ENCODE results near the gene KLRG1. TPM values are rescaled to one million over a fixed set of nuclear protein-coding genes. Genes with fewer than 3 reads are reported as not detected.

KLRG1 gene
- total RNA-seq, result 1 to 10 TPM; 2.5 to 5.5 TPM

GRCh38 chr12:8989413-8989812 lies at the start of gene KLRG1:
Gene KLRG1, plus strand, starts transcription at chr12:8989546. Its CDS starts 90 bp downstream, at chr12:8989636.
- peak within 1 kb of the TSS; percentile 52 for H3K27ac Mint-ChIP-seq
- DNase-seq, result peak in 1 of 2 donors; percentile 6
- H3K4me3 Mint-ChIP-seq, result peak within 1 kb of the TSS in 1 of 2 donors; percentile 49
- H3K9me3 Mint-ChIP-seq, result no peaks in the 10 kb centered on the region
- peaks cover 5% of the 10 kb centered on the region for H3K27me3 Mint-ChIP-seq (ENCODE audit: low read depth)
- ATAC-seq (replicated peaks in 1 of 2), result peak; percentile 79 to 84
- H3K4me1 Mint-ChIP-seq (ENCODE audit: low read depth), result peaks cover 47% of the 10 kb centered on the region
- H3K36me3 Mint-ChIP-seq (ENCODE audit: insufficient read depth in 2 of 2), result peaks cover 0 to 2% of the 10 kb centered on the region in 2 donors

- Mint-ChIP-seq H3K4me1 (ENCODE audit: low read depth) (peaks cover 10% of the 10 kb centered on the region), H3K4me3 (no peak overlapping the region), H3K27ac (peak overlapping the region; percentile 6), H3K27me3 (ENCODE audit: low read depth) (no peaks in the 10 kb centered on the region), H3K9me3 (no peaks in the 10 kb centered on the region), H3K36me3 (ENCODE audit: insufficient read depth in 2 of 2) (peaks cover 6 to 16% of the 10 kb centered on the region in 2 donors)
- DNase-seq (no peak), ATAC-seq (replicated peaks in 1 of 2) (no peak)
Measured at GRCh38 chr12:8941691-8942478, 47.5 kb upstream of the KLRG1 start.

- Mint-ChIP-seq H3K27me3 (ENCODE audit: low read depth) (no peaks in the 10 kb centered on the region), H3K4me3 (no peak overlapping the region), H3K36me3 (ENCODE audit: insufficient read depth in 2 of 2) (peaks cover 6 to 16% of the 10 kb centered on the region in 2 donors), H3K9me3 (no peaks in the 10 kb centered on the region), H3K4me1 (ENCODE audit: low read depth) (peaks cover 28% of the 10 kb centered on the region), H3K27ac (peak overlapping the region; percentile 71)
- DNase-seq, result no peak
- ATAC-seq (replicated peaks in 1 of 2), result no peak
Measured at GRCh38 chr12:8943565-8944186, 45.7 kb upstream of the KLRG1 start.

- ATAC-seq (replicated peaks in 1 of 2) (no peak), DNase-seq (no peak)
- peak overlapping the region; percentile 84 to 97 for H3K4me3 Mint-ChIP-seq
- H3K9me3 Mint-ChIP-seq, result no peaks in the 10 kb centered on the region
- peak overlapping the region; percentile 91 for H3K27ac Mint-ChIP-seq
- no peaks in the 10 kb centered on the region for H3K27me3 Mint-ChIP-seq (ENCODE audit: low read depth)
- peaks cover 9 to 15% of the 10 kb centered on the region in 2 donors for H3K36me3 Mint-ChIP-seq (ENCODE audit: insufficient read depth in 2 of 2)
- H3K4me1 Mint-ChIP-seq (ENCODE audit: low read depth), result peaks cover 45% of the 10 kb centered on the region
Measured at GRCh38 chr12:8946733-8947132, 42.6 kb upstream of the KLRG1 start.

GRCh38 chr12:8947737-8948136 lies 41.6 kb upstream of the KLRG1 start:
- no peak for ATAC-seq (replicated peaks in 1 of 2)
- DNase-seq, result no peak
- Mint-ChIP-seq H3K9me3 (no peaks in the 10 kb centered on the region), H3K4me3 (peak overlapping the region; percentile 84 to 97), H3K27ac (peak overlapping the region; percentile 91), H3K4me1 (ENCODE audit: low read depth) (peaks cover 55% of the 10 kb centered on the region), H3K27me3 (ENCODE audit: low read depth) (no peaks in the 10 kb centered on the region), H3K36me3 (ENCODE audit: insufficient read depth in 2 of 2) (peaks cover 9 to 15% of the 10 kb centered on the region in 2 donors)

GRCh38 chr12:8948701-8949341 lies 40.5 kb upstream of the KLRG1 start:
- Mint-ChIP-seq H3K4me1 (ENCODE audit: low read depth) (peaks cover 65% of the 10 kb centered on the region), H3K27me3 (ENCODE audit: low read depth) (no peaks in the 10 kb centered on the region), H3K27ac (peak overlapping the region; percentile 91), H3K36me3 (ENCODE audit: insufficient read depth in 2 of 2) (peaks cover 11 to 21% of the 10 kb centered on the region in 2 donors), H3K4me3 (peak overlapping the region; percentile 84 to 97), H3K9me3 (peaks cover 4% of the 10 kb centered on the region in 2 donors)
- DNase-seq (no peak), ATAC-seq (replicated peaks in 1 of 2) (no peak)

DNA sequence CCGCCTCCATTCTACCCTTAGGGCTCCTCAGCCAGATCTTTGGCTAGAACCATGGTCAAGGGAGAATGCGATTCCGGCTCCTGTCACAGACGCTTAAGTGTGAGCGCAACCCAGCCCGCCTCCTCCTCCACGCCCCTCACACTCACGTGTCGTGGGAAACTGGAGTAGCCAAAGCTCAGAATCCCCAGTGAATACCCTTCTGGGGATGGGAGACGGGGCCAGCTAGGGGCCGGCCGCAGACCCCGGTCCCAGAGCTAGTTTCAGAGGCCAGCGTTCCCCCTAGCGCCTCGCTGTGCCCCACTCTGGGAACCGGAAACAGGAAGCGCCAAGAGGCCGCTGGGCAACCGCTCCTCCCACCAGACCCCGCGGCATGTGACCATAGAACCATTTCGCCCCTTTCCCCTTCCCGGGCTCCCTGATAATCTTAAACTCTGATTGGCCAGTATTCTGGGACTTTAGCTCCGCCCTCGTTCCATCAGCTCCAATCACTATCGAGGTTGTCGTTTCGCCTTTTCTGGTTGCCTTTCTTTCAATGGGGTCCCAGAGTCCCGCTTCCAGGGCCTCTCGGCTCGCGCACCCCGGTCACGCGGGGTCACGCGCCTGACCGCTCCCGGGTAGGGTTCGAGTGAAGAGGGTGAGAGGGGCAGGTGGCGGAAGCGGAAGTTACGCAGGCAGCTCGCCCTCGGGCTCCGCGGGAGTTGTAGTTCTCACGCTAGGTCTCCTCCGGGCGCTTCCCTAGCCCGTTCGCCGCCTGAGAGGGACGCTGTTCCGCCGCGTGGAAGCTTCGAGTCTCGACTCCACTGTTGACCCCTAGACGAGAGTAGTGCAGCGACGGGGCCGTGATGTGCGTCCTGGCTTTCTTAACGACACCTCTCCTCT lies 39.8 kb upstream of the KLRG1 start, which contains the start of gene M6PR:
M6PR (minus strand) TSS at position 304 of the 879 bp plus-strand sequence. CDS start 3,241 bp downstream, outside the sequence.
- Mint-ChIP-seq H3K27me3 (ENCODE audit: low read depth) (no peaks in the 10 kb centered on the region), H3K4me1 (ENCODE audit: low read depth) (peaks cover 73% of the 10 kb centered on the region), H3K4me3 (peak within 1 kb of the TSS; percentile 84 to 97), H3K36me3 (ENCODE audit: insufficient read depth in 2 of 2) (peaks cover 11 to 22% of the 10 kb centered on the region in 2 donors), H3K27ac (peak within 1 kb of the TSS; percentile 91), H3K9me3 (peaks cover 4% of the 10 kb centered on the region in 2 donors)
- ATAC-seq (replicated peaks in 1 of 2) (peak; percentile 89 to 91), DNase-seq (peak; percentile 92 to 93)

DNA sequence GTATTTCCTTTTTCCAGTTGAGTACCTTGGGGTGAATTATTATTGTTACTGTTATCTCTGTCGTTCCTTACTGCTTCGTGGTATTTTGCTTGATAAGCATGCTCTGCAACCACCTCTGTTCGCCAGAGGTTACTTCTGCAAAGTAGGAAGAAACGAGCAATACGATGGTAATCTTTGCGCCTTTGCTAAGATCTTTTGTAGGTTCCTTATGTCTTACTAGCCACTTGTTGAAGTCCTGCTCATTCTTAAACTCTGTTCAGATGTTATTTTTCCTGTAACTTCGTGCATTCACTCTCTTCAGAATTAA lies 39.2 kb upstream of the KLRG1 start:
- DNase-seq (no peak), ATAC-seq (replicated peaks in 1 of 2) (peak; percentile 27 to 38)
- Mint-ChIP-seq H3K36me3 (ENCODE audit: insufficient read depth in 2 of 2) (peaks cover 11 to 17% of the 10 kb centered on the region in 2 donors), H3K4me1 (ENCODE audit: low read depth) (peaks cover 74% of the 10 kb centered on the region), H3K4me3 (peak overlapping the region; percentile 84 to 97), H3K27ac (peak overlapping the region; percentile 91), H3K9me3 (peaks cover 4% of the 10 kb centered on the region in 2 donors), H3K27me3 (ENCODE audit: low read depth) (no peaks in the 10 kb centered on the region)

DNA sequence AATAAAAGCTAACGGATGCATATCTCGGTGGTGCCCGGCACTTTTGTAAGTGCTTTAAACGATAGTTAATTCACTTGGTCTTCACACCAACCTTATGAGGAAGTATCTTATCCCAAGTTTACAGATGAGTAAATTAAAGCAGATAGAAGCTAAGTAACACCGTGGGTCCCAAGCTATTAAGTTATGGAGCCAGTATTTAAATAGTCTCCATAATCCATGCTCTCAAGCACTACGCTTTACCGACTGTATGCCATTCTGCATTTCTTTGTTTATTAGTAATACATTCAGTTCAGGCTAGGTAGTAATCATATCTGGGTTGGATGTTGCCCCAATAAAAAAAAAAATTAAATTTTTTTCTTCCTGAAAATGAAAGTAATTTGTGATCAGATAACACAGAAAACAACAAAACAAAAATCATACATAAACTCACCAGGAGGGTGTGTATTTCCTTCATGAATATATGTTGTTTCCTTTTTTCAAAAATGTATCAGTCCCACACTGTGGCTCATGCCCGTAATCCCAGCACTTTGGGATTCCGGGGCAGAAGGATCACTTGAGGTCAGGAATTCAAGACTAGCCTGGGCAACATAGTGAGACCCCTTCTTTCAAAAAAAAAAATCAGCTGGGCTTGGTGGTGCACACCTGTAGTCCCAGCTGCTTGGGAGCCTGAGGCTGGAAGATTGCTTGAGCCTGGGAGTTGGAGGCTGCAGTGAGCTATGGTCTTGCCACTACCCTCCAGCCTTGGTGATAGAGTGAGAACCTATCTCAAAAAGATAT lies 38.5 kb upstream of the KLRG1 start:
- DNase-seq (no peak), ATAC-seq (replicated peaks in 1 of 2) (no peak)
- H3K27ac Mint-ChIP-seq, result peak overlapping the region; percentile 91
- H3K4me1 Mint-ChIP-seq (ENCODE audit: low read depth), result peaks cover 74% of the 10 kb centered on the region
- peak overlapping the region; percentile 84 to 97 for H3K4me3 Mint-ChIP-seq
- H3K36me3 Mint-ChIP-seq (ENCODE audit: insufficient read depth in 2 of 2), result peaks cover 11 to 15% of the 10 kb centered on the region in 2 donors
- peaks cover 4% of the 10 kb centered on the region in 2 donors for H3K9me3 Mint-ChIP-seq
- H3K27me3 Mint-ChIP-seq (ENCODE audit: low read depth), result no peaks in the 10 kb centered on the region

- Mint-ChIP-seq H3K4me1 (ENCODE audit: low read depth) (peaks cover 70% of the 10 kb centered on the region), H3K27me3 (ENCODE audit: low read depth) (no peaks in the 10 kb centered on the region), H3K36me3 (ENCODE audit: insufficient read depth in 2 of 2) (peaks cover 11 to 20% of the 10 kb centered on the region in 2 donors), H3K27ac (no peak overlapping the region), H3K9me3 (peaks cover 4% of the 10 kb centered on the region in 2 donors), H3K4me3 (peak overlapping the region; percentile 63 to 97)
- DNase-seq (peak; percentile 16 to 37), ATAC-seq (replicated peaks in 1 of 2) (no peak)
Measured at GRCh38 chr12:8951744-8952143, 37.6 kb upstream of the KLRG1 start.

- Mint-ChIP-seq H3K27me3 (ENCODE audit: low read depth) (no peaks in the 10 kb centered on the region), H3K9me3 (peaks cover 4% of the 10 kb centered on the region in 2 donors), H3K27ac (peak overlapping the region; percentile 89), H3K4me1 (ENCODE audit: low read depth) (peaks cover 62% of the 10 kb centered on the region), H3K4me3 (peak overlapping the region; percentile 55), H3K36me3 (ENCODE audit: insufficient read depth in 2 of 2) (peaks cover 12 to 21% of the 10 kb centered on the region in 2 donors)
- DNase-seq, result no peak
- no peak for ATAC-seq (replicated peaks in 1 of 2)
Measured at GRCh38 chr12:8953773-8954402, 35.5 kb upstream of the KLRG1 start.
